NCI-H1417 (cell line): Measurements from ENCODE around the gene PACSIN1.

Experiments
- DNase-seq, 3 experiments: peaks; one replicate each; lab custom pipeline; 2025; lab: John Stamatoyannopoulos, UW

Gene PACSIN1

GRCh38 chr6:34562350-34562749, 96.5 kb downstream of the PACSIN1 start:
- DNase-seq: no peak

GRCh38 chr6:34562861-34563512, 97.1 kb downstream of the PACSIN1 start:
- no peak for DNase-seq

GRCh38 chr6:34563513-34563870, 97.6 kb downstream of the PACSIN1 start:
- DNase-seq: no peak

GRCh38 chr6:34564181-34564580, 98.3 kb downstream of the PACSIN1 start:
- no peak for DNase-seq

GRCh38 chr6:34565722-34566137, 99.9 kb downstream of the PACSIN1 start:
- peak in 1 of 3 experiments; percentile 27 for DNase-seq

- DNase-seq: no peak
These were observed 101.1 kb downstream of the PACSIN1 start for GRCh38 chr6:34566830-34567546.

GRCh38 chr6:34568341-34569201, 102.7 kb downstream of the PACSIN1 start:
- no peak for DNase-seq

GRCh38 chr6:34569361-34569973, 103.6 kb downstream of the PACSIN1 start:
- DNase-seq: no peak

- peak in 1 of 3 experiments; percentile 15 for DNase-seq
These were observed 104.4 kb downstream of the PACSIN1 start for GRCh38 chr6:34570066-34570833.

- no peak for DNase-seq
These were observed 105.5 kb downstream of the PACSIN1 start for GRCh38 chr6:34571388-34571787.

- DNase-seq: no peak
These were observed 106.1 kb downstream of the PACSIN1 start for GRCh38 chr6:34572021-34572420.

GRCh38 chr6:34572585-34572984, 106.7 kb downstream of the PACSIN1 start:
- DNase-seq: no peak

- DNase-seq: no peak
These were observed 107.8 kb downstream of the PACSIN1 start for GRCh38 chr6:34573567-34574183.

- no peak for DNase-seq
These were observed 108.9 kb downstream of the PACSIN1 start for GRCh38 chr6:34574647-34575293.

GRCh38 chr6:34575326-34575725, 109.5 kb downstream of the PACSIN1 start:
- peak in 1 of 3 experiments; percentile 17 for DNase-seq

GRCh38 chr6:34576286-34576955, 110.5 kb downstream of the PACSIN1 start:
- DNase-seq: no peak

- no peak for DNase-seq
These were observed 112.8 kb downstream of the PACSIN1 start for GRCh38 chr6:34578445-34579262.

GRCh38 chr6:34580707-34581560, 115.1 kb downstream of the PACSIN1 start:
- DNase-seq: peak in 2 of 3 experiments; percentile 30 to 76
